Body of pancreas (tissue), 4 donors: ENCODE data around the gene SORCS2.

Experiments
- POLR2A ChIP-seq, 3 donors: fragments of 450-650 bp; IDR thresholded peaks; one replicate each; pipeline ENCODE4 v1.6.1; 2016; ENCODE audit warnings: antibody characterized with exemption in 3 of 3, mild to moderate bottlenecking in 2 of 3
- TF ChIP-seq, protein P1 (sequence below), 7 experiments: fragments of 450-650 bp in 4 of 7; fragments of 200-600 bp in 3 of 7; sonication (generic) in 3 of 7; IDR thresholded peaks; one replicate each; pipeline ENCODE4 v1.5.1; 2016 to 2019; ENCODE audit warnings: antibody characterized with exemption in 7 of 7

DNA sequence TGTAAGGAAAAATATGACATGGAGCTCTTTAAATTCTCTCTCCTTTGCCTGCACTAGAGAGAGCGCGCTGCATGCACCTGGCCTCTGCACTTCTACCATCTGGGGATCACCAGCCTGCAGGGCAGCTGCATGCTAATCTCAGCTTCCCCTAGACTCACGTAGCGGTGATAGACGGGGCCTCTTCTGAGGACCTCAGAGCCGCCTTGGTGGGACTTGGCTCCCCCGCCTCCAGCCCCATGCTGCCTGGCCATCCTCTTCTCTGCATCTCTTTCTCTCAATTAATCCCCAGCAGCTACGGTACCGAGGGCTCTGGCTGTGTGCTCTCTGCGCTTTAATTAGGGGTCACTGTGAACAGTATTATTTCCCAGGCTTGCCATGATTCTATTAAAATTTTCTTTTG is 295.2 kb downstream of the SORCS2 start:
- TF ChIP-seq, protein P1, sequence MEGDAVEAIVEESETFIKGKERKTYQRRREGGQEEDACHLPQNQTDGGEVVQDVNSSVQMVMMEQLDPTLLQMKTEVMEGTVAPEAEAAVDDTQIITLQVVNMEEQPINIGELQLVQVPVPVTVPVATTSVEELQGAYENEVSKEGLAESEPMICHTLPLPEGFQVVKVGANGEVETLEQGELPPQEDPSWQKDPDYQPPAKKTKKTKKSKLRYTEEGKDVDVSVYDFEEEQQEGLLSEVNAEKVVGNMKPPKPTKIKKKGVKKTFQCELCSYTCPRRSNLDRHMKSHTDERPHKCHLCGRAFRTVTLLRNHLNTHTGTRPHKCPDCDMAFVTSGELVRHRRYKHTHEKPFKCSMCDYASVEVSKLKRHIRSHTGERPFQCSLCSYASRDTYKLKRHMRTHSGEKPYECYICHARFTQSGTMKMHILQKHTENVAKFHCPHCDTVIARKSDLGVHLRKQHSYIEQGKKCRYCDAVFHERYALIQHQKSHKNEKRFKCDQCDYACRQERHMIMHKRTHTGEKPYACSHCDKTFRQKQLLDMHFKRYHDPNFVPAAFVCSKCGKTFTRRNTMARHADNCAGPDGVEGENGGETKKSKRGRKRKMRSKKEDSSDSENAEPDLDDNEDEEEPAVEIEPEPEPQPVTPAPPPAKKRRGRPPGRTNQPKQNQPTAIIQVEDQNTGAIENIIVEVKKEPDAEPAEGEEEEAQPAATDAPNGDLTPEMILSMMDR (IDR thresholded peaks at IDR 0.05): no peak
- no peak for TF ChIP-seq POLR2A (IDR thresholded peaks at IDR 0.05)
